OCI-LY3 (cell line): ENCODE data around the gene GALNTL6.

Experiments used
- H2AFZ ChIP-seq: fragments of 200-600, 300-600 bp; shearing (Covaris generic); 2 replicates; pipeline ENCODE4 v1.6.0; 2014; ENCODE audit warnings: antibody characterized with exemption, low read depth, low read length
- H3K27ac ChIP-seq: fragments of 200-600, 300-600 bp; sonication (generic); 2 replicates; pipeline ENCODE4 v1.5.1; 2014; ENCODE audit warnings: mild to moderate bottlenecking, low read length, moderate library complexity, mixed read lengths
- H3K27me3 ChIP-seq: fragments of 200-600, 300-600 bp; sonication (generic); 2 replicates; pipeline ENCODE4 v1.6.1; 2014; ENCODE audit warnings: low read depth, low read length, mixed read lengths
- H3K36me3 ChIP-seq: fragments of 200-600, 300-600 bp; sonication (generic); replicated peaks from 2 replicates; pipeline ENCODE3; 2014; ENCODE audit warnings: low read depth, low read length, mixed read lengths
- H3K4me1 ChIP-seq: fragments of 300-600, 200-600 bp; sonication (generic); 2 replicates; pipeline ENCODE4 v1.6.1; 2014; ENCODE audit warnings: low read length, mixed read lengths
- H3K4me2 ChIP-seq: fragments of 200-600, 300-600 bp; sonication (generic); 2 replicates; pipeline ENCODE4 v1.6.1; 2014; ENCODE audit warnings: low read length, mixed read lengths
- H3K4me3 ChIP-seq: fragments of 300-600, 200-600 bp; sonication (generic); 2 replicates; pipeline ENCODE4 v1.5.1; 2014; ENCODE audit warnings: antibody characterized with exemption, mild to moderate bottlenecking, low read length, moderate library complexity
- H3K79me2 ChIP-seq: fragments of 300-600, 200-600 bp; shearing (Covaris generic); 2 replicates; pipeline ENCODE4 v1.6.1; 2014; ENCODE audit warnings: mild to moderate bottlenecking, low read length, mixed read lengths
- H3K9ac ChIP-seq: fragments of 300-600, 200-600 bp; shearing (Covaris generic); 2 replicates; pipeline ENCODE4 v1.6.0; 2014; ENCODE audit warnings: mild to moderate bottlenecking, low read length, moderate library complexity
- H3K9me3 ChIP-seq: fragments of 200-600, 300-600 bp; shearing (Covaris generic); 2 replicates; pipeline ENCODE4 v1.6.1; 2014; ENCODE audit warnings: low read length, mixed read lengths; ENCODE audit not compliant: insufficient read depth
- H4K20me1 ChIP-seq: fragments of 200-600, 300-600 bp; sonication (generic); 2 replicates; pipeline ENCODE4 v1.6.1; 2016; ENCODE audit warnings: low read length, mixed read lengths; ENCODE audit not compliant: insufficient read depth
- CTCF ChIP-seq: fragments of 200-600, 300-600 bp; sonication (generic); IDR thresholded peaks from 2 replicates; pipeline ENCODE4 v1.5.1; 2014; ENCODE audit warnings: antibody characterized with exemption, low read length, low read depth
- EZH2phosphoT487 ChIP-seq: fragments of 200-600 bp; shearing (Covaris generic); IDR thresholded peaks from 2 replicates; pipeline ENCODE4 v1.6.1; 2018; ENCODE audit warnings: antibody characterized with exemption, mixed run types, low read depth

GALNTL6 gene

GRCh38 chr4:172311682-172312081 lies 498.5 kb downstream of the GALNTL6 start:
- no peak for TF ChIP-seq CTCF
- TF ChIP-seq EZH2phosphoT487, result no peak
- no peaks in the 10 kb centered on the region for H3K9me3 ChIP-seq

GRCh38 chr4:172323288-172323687 lies 510.1 kb downstream of the GALNTL6 start:
- Histone ChIP-seq H3K4me1 (no peaks in the 10 kb centered on the region), H3K4me3 (no peak overlapping the region), H4K20me1 (no peaks in the 10 kb centered on the region), H3K9me3 (no peaks in the 10 kb centered on the region), H3K79me2 (no peaks in the 10 kb centered on the region), H3K27ac (no peak overlapping the region), H3K36me3 (no peaks in the 10 kb centered on the region), H2AFZ (no peak overlapping the region), H3K9ac (no peak overlapping the region), H3K4me2 (no peak overlapping the region), H3K27me3 (no peaks in the 10 kb centered on the region)
- TF ChIP-seq CTCF, result no peak
- no peak for TF ChIP-seq EZH2phosphoT487

More at GRCh38 chr4:172311682-172312081, 498.5 kb downstream of the GALNTL6 start:
- Histone ChIP-seq H3K4me3 (no peak overlapping the region), H4K20me1 (no peaks in the 10 kb centered on the region), H3K9ac (no peak overlapping the region), H2AFZ (no peak overlapping the region), H3K79me2 (no peaks in the 10 kb centered on the region), H3K4me2 (no peak overlapping the region), H3K27ac (no peak overlapping the region), H3K4me1 (no peaks in the 10 kb centered on the region), H3K36me3 (no peaks in the 10 kb centered on the region), H3K27me3 (no peaks in the 10 kb centered on the region)

DNA sequence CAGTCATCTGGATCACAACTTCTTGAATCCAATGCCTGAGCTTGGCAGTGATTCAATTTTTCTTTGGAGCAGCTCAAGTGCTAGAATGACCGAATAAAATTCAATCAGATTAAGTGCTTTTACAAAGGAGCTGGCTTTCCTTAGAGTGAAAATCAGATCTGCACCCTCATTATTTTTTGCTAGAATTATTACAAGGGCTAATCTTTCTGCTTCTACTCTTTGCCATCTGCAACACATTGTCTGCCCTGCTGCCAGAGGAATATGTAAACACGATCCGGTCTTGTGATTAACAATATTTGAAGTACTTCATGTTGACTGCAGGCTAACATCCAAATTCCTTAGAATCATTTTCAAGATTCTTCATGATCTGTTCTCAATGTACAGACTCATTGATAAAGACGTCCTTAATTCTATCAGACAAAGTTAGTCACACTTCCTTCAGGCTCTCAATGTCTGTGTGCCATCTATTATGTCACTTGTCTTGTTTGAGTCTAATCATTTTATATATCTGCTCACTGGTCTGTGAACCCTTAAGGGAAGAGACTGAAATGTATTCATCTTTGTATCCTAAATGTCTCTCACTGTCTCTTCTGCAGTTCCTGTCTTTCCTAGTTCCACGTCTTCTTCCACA lies 531.2 kb downstream of the GALNTL6 start:
- no peaks in the 10 kb centered on the region for H3K79me2 ChIP-seq
- H3K4me1 ChIP-seq, result no peaks in the 10 kb centered on the region
- no peaks in the 10 kb centered on the region for H3K36me3 ChIP-seq
- H2AFZ ChIP-seq, result no peak overlapping the region
- TF ChIP-seq CTCF (no peak), EZH2phosphoT487 (no peak)
- H3K27ac ChIP-seq, result no peak overlapping the region
- H3K27me3 ChIP-seq, result no peaks in the 10 kb centered on the region
- H3K4me3 ChIP-seq, result no peak overlapping the region
- no peak overlapping the region for H3K9ac ChIP-seq
- H3K4me2 ChIP-seq, result no peak overlapping the region
- no peaks in the 10 kb centered on the region for H3K9me3 ChIP-seq
- no peaks in the 10 kb centered on the region for H4K20me1 ChIP-seq

DNA sequence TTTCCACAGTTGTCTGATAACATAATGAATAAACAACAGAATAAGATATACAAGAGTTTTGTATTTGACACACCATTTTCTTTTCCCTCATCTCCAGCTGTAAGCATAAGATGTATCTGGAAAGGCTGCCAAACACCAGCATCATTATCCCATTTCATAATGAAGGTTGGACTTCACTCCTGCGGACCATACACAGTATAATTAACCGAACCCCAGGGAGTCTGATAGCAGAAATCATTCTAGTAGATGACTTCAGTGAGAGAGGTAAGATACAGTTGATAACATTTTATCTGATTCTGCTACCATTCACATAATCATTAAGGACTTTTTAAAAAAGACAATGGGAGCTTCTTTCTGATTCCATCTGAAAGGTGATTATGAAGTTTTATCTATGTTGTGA lies 535.2 kb downstream of the GALNTL6 start:
- no peak overlapping the region for H3K9ac ChIP-seq
- H3K79me2 ChIP-seq, result no peaks in the 10 kb centered on the region
- no peak overlapping the region for H2AFZ ChIP-seq
- H3K27ac ChIP-seq, result no peak overlapping the region
- TF ChIP-seq CTCF (no peak), EZH2phosphoT487 (no peak)
- H3K9me3 ChIP-seq, result no peaks in the 10 kb centered on the region
- H3K4me2 ChIP-seq, result no peak overlapping the region
- H3K4me3 ChIP-seq, result no peak overlapping the region
- H3K27me3 ChIP-seq, result no peaks in the 10 kb centered on the region
- no peaks in the 10 kb centered on the region for H3K36me3 ChIP-seq
- H4K20me1 ChIP-seq, result no peaks in the 10 kb centered on the region
- H3K4me1 ChIP-seq, result peaks cover 5% of the 10 kb centered on the region; the same call in 1 of the 2 replicates
